ENCODE measurements around the gene TMEM138.

Gene TMEM138

DNA sequence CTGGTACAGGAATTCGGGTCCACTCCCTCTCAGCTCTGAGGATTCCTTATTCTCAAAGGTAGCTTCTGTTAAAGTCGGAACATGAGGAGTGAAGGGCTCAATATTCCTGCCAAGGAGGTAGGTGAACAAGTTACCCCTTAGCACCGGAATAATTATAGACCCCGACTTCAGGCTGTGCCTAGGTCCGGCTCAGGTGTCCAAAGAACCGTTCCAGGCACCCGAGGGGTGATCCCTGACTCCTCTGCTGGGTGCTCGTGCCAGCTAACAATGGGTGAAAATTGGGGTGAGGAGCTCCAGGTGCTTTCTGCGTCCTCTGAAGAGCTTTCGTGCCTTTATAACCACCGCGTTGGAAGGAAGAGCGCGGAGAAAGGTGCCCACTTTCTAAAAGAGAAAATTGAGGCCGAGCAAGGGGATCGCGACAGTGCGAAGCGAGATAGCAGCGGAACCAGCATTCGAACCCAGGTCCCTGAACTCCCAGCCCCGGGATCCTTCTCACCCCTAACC, 885 bp upstream of the TMEM138 start:
- Histone ChIP-seq H3K36me3 (peaks cover 30% of the 10 kb centered on the region), H3K9me3 (no peaks in the 10 kb centered on the region), H3K27me3 (no peaks in the 10 kb centered on the region), H3K4me1 (peaks cover 63% of the 10 kb centered on the region), H3K4me2 (peak overlapping the region; percentile 94), H3K27ac (peak overlapping the region; percentile 99), H3K4me3 (peak overlapping the region; percentile 82), H4K20me1 (no peaks in the 10 kb centered on the region), H3K9ac (peak overlapping the region; percentile 99)
- no peak for TF ChIP-seq Cebpa-rat (IDR thresholded peaks at IDR 0.05)

DNA sequence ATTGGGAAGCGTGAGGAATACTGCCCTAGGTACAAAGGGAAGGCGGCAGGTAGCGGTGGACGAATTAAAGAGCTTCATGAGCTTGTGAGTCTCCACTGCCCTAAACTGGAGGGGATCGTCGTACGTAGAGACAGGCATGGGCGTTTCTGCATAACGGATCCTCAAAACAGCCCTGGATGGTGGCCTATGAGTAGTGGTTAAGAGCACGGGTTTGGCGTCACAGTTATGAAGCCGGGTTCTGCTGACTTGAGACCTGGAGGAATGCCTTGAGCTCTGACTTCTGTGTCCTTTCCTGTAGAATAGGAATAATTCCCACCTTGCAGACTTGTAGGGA, 335 bp downstream of the TMEM138 start:
- Histone ChIP-seq H4K20me1 (no peaks in the 10 kb centered on the region), H3K27me3 (no peaks in the 10 kb centered on the region), H3K4me1 (peaks cover 50% of the 10 kb centered on the region), H3K4me3 (peak overlapping the region; percentile 82), H3K9me3 (no peaks in the 10 kb centered on the region), H3K9ac (peak overlapping the region; percentile 99), H3K27ac (peak overlapping the region; percentile 99), H3K36me3 (peaks cover 42% of the 10 kb centered on the region), H3K4me2 (peak overlapping the region; percentile 94)
- no peak for TF ChIP-seq Cebpa-rat (IDR thresholded peaks at IDR 0.05)

DNA sequence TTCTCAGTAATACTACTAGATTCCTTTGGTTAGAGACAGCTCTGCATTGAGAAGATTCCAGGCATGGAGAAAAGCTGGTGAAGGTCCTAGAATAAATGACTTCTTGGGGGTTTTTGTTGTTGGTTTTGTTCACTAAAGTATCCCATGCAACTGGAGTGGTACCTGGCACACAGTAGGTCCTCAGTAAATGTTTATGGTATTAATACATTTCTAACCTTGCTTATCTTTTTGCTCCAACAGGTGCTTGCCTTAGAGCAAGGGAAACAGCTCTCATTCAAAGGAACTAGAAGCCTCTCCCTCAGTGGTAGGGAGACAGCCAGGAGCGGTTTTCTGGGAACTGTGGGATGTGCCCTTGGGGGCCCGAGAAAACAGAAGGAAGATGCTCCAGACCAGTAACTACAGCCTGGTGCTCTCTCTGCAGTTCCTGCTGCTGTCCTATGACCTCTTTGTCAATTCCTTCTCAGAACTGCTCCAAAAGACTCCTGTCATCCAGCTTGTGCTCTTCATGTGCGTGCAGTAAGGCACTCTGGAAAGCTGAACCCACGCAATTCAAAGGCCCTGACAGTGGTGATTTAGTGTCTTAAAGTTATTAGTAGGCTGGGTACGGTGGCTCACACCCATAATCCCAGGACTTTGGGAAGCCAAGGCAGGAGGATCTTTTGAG, 2.0 kb downstream of the TMEM138 start:
- H3K27me3 ChIP-seq = no peaks in the 10 kb centered on the region
- no peak for TF ChIP-seq Cebpa-rat (IDR thresholded peaks at IDR 0.05)
- H3K9me3 ChIP-seq = no peaks in the 10 kb centered on the region
- H4K20me1 ChIP-seq = no peaks in the 10 kb centered on the region
- peaks cover 58% of the 10 kb centered on the region for H3K36me3 ChIP-seq
- no peak overlapping the region for H3K27ac ChIP-seq
- H3K4me3 ChIP-seq = no peak overlapping the region
- no peak overlapping the region for H3K4me2 ChIP-seq
- H3K9ac ChIP-seq = no peak overlapping the region
- H3K4me1 ChIP-seq = peaks cover 34% of the 10 kb centered on the region

DNA sequence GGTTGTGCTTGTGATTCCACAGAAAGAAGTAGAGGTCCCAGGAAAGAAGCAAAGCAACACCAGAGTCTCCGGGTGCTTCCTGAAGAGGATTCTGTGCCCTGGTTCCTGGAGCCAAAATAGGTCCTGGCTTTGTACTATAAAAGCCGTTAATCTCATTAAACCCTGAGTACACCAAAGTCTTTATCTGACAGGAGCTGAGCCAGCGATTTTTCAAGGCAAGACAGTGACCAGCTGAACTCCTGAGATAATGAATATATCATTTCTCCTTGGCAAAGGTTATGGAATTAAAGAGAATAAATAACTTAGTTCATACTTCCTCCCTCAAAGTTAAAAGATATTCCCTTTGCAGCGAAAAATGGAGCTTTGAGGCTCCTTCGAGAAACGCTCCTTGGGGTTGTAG, 5.2 kb downstream of the TMEM138 start:
- Histone ChIP-seq H3K27ac (no peak overlapping the region), H3K36me3 (peaks cover 91% of the 10 kb centered on the region), H3K9me3 (peaks cover 29% of the 10 kb centered on the region), H3K9ac (no peak overlapping the region), H3K4me3 (no peak overlapping the region), H3K4me2 (no peak overlapping the region), H4K20me1 (no peaks in the 10 kb centered on the region), H3K27me3 (no peaks in the 10 kb centered on the region), H3K4me1 (peaks cover 14% of the 10 kb centered on the region)
- TF ChIP-seq Cebpa-rat (IDR thresholded peaks at IDR 0.05) = no peak

DNA sequence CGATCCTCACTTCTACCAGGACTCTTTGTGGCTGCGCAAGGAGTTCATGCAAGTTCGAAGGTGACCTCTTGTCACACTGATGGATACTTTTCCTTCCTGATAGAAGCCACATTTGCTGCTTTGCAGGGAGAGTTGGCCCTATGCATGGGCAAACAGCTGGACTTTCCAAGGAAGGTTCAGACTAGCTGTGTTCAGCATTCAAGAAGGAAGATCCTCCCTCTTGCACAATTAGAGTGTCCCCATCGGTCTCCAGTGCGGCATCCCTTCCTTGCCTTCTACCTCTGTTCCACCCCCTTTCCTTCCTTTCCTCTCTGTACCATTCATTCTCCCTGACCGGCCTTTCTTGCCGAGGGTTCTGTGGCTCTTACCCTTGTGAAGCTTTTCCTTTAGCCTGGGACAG, 6.5 kb downstream of the TMEM138 start:
- TF ChIP-seq Cebpa-rat (IDR thresholded peaks at IDR 0.05) = no peak
- peaks cover 98% of the 10 kb centered on the region for H3K36me3 ChIP-seq
- H4K20me1 ChIP-seq = no peaks in the 10 kb centered on the region
- no peak overlapping the region for H3K9ac ChIP-seq
- peaks cover 39% of the 10 kb centered on the region for H3K9me3 ChIP-seq
- no peaks in the 10 kb centered on the region for H3K27me3 ChIP-seq
- peaks cover 2% of the 10 kb centered on the region; the same call in 1 of the 2 replicates for H3K4me1 ChIP-seq
- no peak overlapping the region for H3K27ac ChIP-seq
- no peak overlapping the region for H3K4me2 ChIP-seq
- H3K4me3 ChIP-seq = no peak overlapping the region

DNA sequence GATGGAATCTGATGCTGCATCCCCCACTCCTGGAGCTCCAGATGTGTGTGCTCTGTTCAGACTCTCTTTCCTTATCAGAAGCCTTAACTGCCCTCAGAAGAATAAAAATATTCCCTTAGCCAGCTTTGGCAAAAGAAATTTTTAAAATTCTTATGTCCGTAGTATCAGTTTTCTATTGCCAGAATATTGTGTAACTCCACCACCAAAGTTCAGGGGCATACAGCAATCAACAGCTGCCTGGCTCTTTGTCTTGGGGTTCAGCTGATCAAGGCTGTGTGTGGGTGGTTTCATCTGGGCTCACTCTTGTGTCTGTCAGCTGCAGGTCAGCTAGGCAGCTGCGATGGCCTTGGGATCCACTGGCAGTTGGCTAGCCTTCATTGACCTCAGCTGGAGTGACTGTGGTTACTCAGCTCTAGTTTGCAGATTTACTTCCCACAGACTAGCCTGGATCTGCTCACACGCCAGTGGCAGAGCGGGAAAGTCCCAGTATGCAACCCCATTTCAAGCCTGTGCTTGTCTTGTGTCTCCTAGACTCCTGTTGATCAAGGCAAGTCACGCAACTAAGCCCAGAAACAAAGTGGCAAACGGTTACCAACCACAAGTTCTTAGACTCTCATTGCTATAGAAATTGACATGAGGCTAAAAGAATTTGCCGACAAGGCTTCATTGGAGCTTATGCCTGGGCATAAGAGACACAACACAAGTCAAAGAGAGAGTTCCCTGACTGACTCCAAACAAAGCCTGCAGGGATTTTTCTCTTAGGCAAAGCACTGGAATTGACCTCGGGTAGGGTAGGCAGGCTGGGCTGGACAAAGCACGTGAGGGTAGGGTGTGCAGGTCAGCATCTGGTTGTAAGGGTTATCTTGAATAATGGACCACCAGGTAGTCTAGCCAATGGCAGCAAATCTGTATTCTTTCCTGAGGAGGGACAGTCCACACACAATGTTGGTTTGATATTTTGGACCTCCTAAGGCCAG, 7.5 kb downstream of the TMEM138 start:
- Histone ChIP-seq H3K9me3 (peaks cover 49% of the 10 kb centered on the region), H3K9ac (no peak overlapping the region), H3K27ac (no peak overlapping the region), H3K4me2 (no peak overlapping the region), H3K27me3 (no peaks in the 10 kb centered on the region), H3K4me3 (no peak overlapping the region), H3K36me3 (peaks cover 98% of the 10 kb centered on the region), H3K4me1 (no peaks in the 10 kb centered on the region), H4K20me1 (no peaks in the 10 kb centered on the region)
- TF ChIP-seq Cebpa-rat (IDR thresholded peaks at IDR 0.05) = no peak

DNA sequence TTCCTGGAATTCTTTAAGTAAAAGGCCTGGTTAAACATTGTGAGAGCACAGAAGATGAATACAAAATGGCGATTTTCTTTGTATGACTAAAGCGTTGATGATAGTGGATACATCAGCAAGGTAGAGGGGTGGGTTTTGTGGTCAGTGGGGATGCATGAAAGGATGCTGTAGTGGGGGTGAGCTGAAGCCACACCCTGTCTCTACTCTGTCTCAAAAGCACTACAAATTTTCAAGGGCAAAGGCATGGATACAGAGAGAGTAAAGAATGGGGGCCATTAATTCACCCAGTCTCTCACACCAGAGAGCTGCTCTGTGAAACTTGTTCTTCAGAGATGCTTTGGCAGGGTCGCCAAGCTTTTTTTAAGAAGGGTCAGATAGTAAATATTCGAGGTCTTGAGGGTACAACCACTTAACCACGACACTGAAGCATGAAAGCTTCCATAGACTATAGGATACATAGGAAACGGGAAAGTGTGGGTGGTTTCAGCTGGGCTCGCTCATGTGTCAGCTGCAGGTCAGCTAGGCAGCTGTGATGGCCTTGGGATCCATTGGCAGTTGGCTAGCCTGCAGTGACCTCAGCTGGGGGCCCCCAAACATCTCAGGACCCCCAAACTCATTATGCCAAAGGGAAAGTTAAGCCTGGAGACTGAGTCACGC, 8.3 kb downstream of the TMEM138 start:
- no peak overlapping the region for H3K9ac ChIP-seq
- H3K4me2 ChIP-seq = no peak overlapping the region
- TF ChIP-seq Cebpa-rat (IDR thresholded peaks at IDR 0.05) = no peak
- H3K36me3 ChIP-seq = peaks cover 98% of the 10 kb centered on the region
- no peaks in the 10 kb centered on the region for H3K4me1 ChIP-seq
- H3K27ac ChIP-seq = no peak overlapping the region
- H3K9me3 ChIP-seq = peaks cover 55% of the 10 kb centered on the region
- H4K20me1 ChIP-seq = no peaks in the 10 kb centered on the region
- H3K4me3 ChIP-seq = no peak overlapping the region
- no peaks in the 10 kb centered on the region for H3K27me3 ChIP-seq

DNA sequence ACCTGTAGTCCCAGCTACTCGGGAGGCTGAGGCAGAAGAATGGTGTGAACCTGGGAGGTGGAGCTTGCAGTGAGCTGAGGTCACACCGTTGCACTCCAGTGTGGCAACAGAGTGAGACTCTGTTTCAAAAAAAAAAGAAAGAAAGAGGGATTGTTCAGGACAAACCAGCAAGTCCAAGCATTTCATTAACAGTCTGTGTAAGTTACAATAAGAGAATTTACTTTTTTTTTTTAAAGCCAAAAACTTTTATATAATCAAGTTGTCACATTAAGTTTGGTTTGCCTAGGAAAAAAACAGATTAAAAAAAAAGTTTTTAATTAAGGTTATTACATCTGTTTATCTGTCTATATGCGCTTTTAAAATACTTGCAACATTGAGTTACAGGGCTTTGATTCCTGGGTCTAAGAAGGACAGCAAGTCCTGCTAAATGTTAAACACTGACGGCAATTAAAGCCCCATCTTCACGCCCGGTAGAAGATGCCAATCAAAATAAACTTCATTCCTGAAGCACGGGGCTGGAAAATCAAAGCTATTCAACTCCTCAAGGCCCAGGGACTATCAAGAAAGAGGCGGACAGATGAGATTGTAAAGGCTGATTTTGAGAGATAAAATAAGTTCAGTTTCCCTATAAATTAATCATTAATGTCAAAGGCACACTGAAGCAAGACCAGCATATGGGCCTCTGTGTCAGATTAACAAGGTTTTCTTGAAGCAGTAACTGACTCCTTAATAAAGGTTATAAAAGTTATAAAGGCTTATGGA, 10.7 kb downstream of the TMEM138 start:
- Histone ChIP-seq H3K9ac (no peak overlapping the region), H3K4me3 (no peak overlapping the region), H3K4me2 (no peak overlapping the region), H3K27ac (no peak overlapping the region), H3K9me3 (peaks cover 55% of the 10 kb centered on the region), H4K20me1 (no peaks in the 10 kb centered on the region), H3K36me3 (peaks cover 88% of the 10 kb centered on the region), H3K27me3 (no peaks in the 10 kb centered on the region), H3K4me1 (no peaks in the 10 kb centered on the region)
- no peak for TF ChIP-seq Cebpa-rat (IDR thresholded peaks at IDR 0.05)

DNA sequence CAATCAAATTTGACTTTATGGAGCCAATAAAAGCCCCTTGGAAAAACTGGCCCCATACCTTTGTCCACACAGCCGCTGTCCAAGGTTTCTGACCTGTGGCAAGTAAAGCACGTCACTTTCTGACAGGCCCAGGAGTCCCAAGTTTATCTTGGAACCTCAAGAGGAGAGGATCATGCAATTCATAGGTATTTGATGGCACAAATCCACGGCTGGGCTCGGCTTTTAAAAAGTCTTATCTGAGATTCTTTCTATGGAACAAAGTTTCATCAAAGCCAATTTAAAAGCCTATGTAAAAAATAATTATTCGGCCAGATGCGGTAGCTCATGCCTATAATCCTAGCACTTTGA, 13.6 kb downstream of the TMEM138 start:
- Histone ChIP-seq H4K20me1 (no peaks in the 10 kb centered on the region), H3K4me2 (no peak overlapping the region), H3K9me3 (peaks cover 42% of the 10 kb centered on the region), H3K27me3 (no peaks in the 10 kb centered on the region), H3K36me3 (peaks cover 59% of the 10 kb centered on the region), H3K27ac (no peak overlapping the region), H3K4me1 (no peaks in the 10 kb centered on the region), H3K9ac (no peak overlapping the region), H3K4me3 (no peak overlapping the region)
- no peak for TF ChIP-seq Cebpa-rat (IDR thresholded peaks at IDR 0.05)
